HG03575 (cell line): ENCODE measurements around the gene COL26A1.
"Not testable (repeated sequence)": the region's sequence is repeated elsewhere in the genome, so short reads cannot be mapped to it uniquely, and the experiment has no call there.

Experiments
- ATAC-seq: cut with Tn5 transposase; IDR thresholded peaks from one replicate; pipeline ENCODE4 v1.9.1; 2021; ENCODE audit not compliant: unreplicated experiment, insufficient number of reproducible peaks, low FRiP score; ENCODE audit errors: extremely low read depth

The COL26A1 gene

DNA sequence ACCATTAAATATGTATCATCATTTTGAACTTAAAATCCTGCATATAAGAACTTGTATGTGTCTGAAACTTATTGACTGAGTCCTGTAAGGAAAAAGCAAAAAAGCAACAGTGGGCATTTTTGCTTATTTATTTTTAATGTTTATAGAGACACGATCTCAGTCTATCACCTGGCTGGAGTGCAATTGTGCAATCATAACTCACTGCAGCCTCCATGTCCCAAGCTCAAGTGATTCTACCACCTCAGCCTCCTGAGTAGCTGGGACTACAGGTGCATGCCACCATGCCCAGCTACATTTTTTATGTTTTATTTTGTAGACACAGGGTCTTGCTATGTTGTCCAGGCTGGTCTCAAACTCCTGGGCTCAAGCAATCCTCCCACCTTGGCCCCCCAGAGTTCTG is 234.2 kb downstream of the COL26A1 start:
- no peak for ATAC-seq

DNA sequence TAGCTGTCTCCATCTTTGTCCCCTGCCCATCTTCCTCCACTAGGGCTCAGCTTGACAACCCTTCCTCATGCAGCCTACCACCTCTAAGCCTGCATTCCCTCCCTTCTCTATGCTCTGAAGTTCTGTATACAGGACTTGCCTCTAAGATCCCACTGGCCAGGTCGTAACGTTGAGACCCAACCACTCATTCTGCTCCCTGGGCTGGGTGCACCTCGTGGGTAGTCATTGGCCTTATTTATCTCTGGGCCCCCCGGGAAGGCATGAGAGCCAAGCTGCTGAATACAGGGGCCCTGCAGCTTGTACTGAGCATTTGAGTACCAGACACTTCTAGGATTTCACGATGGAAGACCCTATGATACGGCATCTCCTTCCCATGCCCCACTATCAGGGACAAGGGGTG is 235.3 kb downstream of the COL26A1 start:
- no peak for ATAC-seq

- no peak for ATAC-seq
These were observed 235.8 kb downstream of the COL26A1 start for GRCh38 chr7:101598422-101598985.

DNA sequence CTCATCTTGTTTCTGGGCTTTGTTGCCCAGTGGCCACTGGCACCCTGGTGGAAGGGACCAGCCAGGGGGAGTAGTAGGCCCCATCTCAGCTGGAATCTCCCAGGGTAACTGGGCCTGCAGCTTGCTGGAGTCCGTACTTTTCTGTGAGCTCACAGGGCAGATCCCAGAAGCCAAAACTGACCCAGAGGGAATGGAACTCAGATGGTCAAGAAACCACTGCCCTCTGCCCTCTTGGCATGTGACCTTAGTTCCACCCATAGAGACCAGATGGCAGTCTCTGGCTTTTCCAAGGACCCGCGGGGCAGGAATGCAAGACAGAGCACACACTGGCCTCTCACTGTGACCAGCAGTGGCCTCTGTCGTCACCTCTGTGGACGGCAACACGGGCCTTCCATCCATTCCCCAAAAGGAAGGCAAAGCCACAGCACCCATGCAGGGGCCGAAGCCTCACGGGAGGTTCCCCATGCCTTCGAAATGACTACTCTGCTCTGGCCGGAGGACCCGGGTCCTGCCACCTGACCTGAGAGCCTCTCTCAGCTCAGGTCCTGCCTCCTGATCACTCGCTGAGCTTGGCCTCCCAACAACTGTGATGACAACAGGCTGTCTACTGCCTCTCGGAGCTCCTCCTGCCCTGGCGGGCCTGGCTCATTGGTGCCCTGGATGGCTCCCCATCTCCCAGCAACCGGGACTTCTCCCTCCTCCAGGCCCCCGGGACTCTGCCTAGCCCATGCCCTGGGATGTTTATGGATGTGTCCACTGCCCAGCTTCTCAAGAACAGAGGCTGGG is 236.5 kb downstream of the COL26A1 start:
- ATAC-seq = no peak

DNA sequence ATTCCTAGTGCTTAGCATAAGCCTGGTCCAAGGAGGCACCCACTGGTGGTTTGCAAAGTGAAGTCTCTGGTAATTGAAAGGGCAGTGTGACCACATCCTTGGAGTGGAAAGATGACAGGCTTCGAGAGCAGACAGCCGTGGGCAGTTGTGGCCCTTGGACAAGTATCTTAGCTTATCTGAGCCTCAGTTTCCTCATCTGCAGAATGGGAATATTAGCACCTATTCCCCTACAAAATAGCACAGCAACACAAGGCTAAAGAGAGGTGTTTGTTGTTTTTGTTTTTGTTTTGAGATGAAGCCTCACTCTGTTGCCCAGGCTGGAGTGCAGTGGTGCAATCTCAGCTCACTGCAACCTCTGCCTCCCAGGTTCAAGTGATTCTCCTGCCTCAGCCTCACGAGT is 237.1 kb downstream of the COL26A1 start:
- no peak for ATAC-seq

- no peak for ATAC-seq
These were observed 239.4 kb downstream of the COL26A1 start for GRCh38 chr7:101602082-101602481.

- ATAC-seq = no peak
These were observed 240.0 kb downstream of the COL26A1 start for GRCh38 chr7:101602484-101603241.

- ATAC-seq = no peak
These were observed 241.8 kb downstream of the COL26A1 start for GRCh38 chr7:101604331-101604933.

DNA sequence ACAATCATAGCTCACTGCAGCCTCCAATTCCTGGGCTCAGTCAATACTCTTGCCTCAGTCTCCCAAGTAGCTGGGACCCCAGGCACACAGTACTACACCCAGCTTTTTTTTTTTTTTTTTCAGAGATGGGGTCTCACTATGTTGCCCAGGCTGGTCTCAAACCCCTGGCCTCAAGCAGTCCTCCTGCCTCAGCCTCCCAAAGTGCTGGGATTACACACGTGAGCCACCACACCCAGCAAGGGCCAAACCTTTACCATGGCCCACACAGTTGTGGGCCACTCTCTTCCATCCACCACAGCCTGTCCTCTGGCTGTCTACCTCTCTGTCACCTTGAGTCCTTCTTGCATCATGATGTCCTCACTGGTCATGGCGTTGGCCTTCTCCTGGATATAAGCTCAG is 242.3 kb downstream of the COL26A1 start:
- ATAC-seq = not testable (repeated sequence)

GRCh38 chr7:101605611-101606497 is 243.2 kb downstream of the COL26A1 start:
- ATAC-seq = no peak

DNA sequence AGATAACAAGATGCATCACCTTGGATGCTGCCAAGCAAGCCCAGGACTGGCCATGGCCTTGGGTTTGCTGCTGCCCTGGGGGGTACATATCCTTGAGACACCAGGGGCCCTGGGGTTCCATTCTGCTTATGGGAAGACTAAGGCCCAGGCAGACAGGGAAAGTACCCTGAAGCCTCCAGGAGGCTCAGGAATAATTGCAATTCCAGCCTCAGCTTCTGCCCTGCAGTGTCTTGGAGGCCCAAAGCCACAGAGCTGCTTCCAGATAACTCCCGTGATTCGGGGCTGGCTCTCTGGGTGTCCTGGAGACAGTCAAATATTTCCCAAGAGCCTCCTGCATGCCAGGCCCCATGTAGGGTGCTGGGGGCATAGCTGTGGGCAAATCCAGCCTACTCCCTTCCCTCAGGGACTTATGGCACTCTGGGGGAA is 243.8 kb downstream of the COL26A1 start:
- ATAC-seq = no peak
